HCT116 (cell line): ENCODE results near the gene VAV1. TPM values are rescaled to one million over a fixed set of nuclear protein-coding genes. Genes with fewer than 3 reads are reported as not detected.

Experiments
- ATAC-seq: fragments of 200-7000 bp; cut with Tn5 transposase; 2 replicates; pipeline ENCODE4 v1.9.1; 2020; ENCODE audit warnings: mild to moderate bottlenecking, moderate library complexity
- BruUV-seq: library from RNA; stranded (reverse); fragments of 400-500 nt; replicated peaks from 2 replicates; lab custom pipeline; 2021; lab: Mats Ljungman, UMichigan
- CTCF ChIA-PET: fragments of 300-600 bp; sonication (Branson Sonifier 250); formaldehyde crosslinking; loops from one replicate; lab custom pipeline; 2021; ENCODE audit warnings: antibody characterized with exemption; lab: Charles Lee
- POLR2A ChIA-PET: fragments of 300-600, 350-600 bp; sonication (Branson Sonifier 250); formaldehyde crosslinking; loops from one replicate; lab custom pipeline; 2021; ENCODE audit warnings: antibody characterized with exemption; lab: Charles Lee
- RAD21 ChIA-PET, 2 experiments: fragments of 300-600 bp; sonication (Branson Sonifier 250); formaldehyde crosslinking; loops; one replicate each; lab custom pipeline; 2023; ENCODE audit warnings: low total read pairs in 2 of 2; ENCODE audit not compliant: uncharacterized antibody in 2 of 2, unreplicated experiment in 2 of 2, low non-redundant PET in 1 of 2; lab: Charles Lee
- DNase-seq: peaks from one replicate; pipeline ENCODE4 v3.0.0-alpha.2; 2010; ENCODE audit warnings: low read depth, low spot score
- H2AFZ ChIP-seq: fragments of 200-600 bp; shearing (Covaris generic), sonication (generic); 2 replicates; pipeline ENCODE4 v1.6.1; 2017; ENCODE audit warnings: low read depth, mixed run types, mixed read lengths, antibody characterized with exemption, low read length; ENCODE audit not compliant: poor library complexity, severe bottlenecking
- H3K27ac ChIP-seq: 2 replicates; pipeline ENCODE4 v1.5.1; 2012; ENCODE audit warnings: low read depth, low read length
- H3K27me3 ChIP-seq: fragments of 200-600 bp; sonication (generic); 2 replicates; pipeline ENCODE4 v1.6.1; 2016; ENCODE audit warnings: mixed run types, low read length, mixed read lengths; ENCODE audit not compliant: insufficient read depth
- H3K36me3 ChIP-seq, 2 experiments: fragments of 200-500 bp in 1 of 2; fragments of 200-600 bp in 1 of 2; sonication (Bioruptor generic) in 1 of 2; sonication (generic) in 1 of 2; 2 replicates each; pipeline versions ENCODE4 v1.5.1 to v1.6.1; 2014 to 2016; ENCODE audit warnings: low read length in 2 of 2, inconsistent platforms in 1 of 2, mixed read lengths in 1 of 2, mixed run types in 1 of 2; ENCODE audit not compliant: insufficient read depth in 2 of 2, control insufficient read depth in 1 of 2
- H3K4me1 ChIP-seq, 2 experiments: fragments of 200-600 bp in 1 of 2; sonication (generic) in 1 of 2; 2 replicates each; pipeline versions ENCODE4 v1.5.1 to v1.6.1; 2012 to 2017; ENCODE audit warnings: low read length in 2 of 2, inconsistent platforms in 1 of 2, mild to moderate bottlenecking in 1 of 2, mixed read lengths in 1 of 2, mixed run types in 1 of 2, moderate library complexity in 1 of 2; ENCODE audit not compliant: insufficient read depth in 2 of 2, control insufficient read depth in 1 of 2
- H3K4me2 ChIP-seq: fragments of 200-600 bp; sonication (generic); 2 replicates; pipeline ENCODE4 v1.6.1; 2017; ENCODE audit warnings: mixed run types, low read length, mixed read lengths
- H3K4me3 ChIP-seq, 2 experiments: fragments of 200-600 bp in 1 of 2; sonication (generic) in 1 of 2; replicated peaks in 1 of 2; 2 replicates each; pipeline ENCODE4 v1.5.1; 2011 to 2016; ENCODE audit warnings: low read length in 2 of 2, control low read depth in 1 of 2, low read depth in 1 of 2, mild to moderate bottlenecking in 1 of 2, mixed read lengths in 1 of 2, mixed run types in 1 of 2
- H3K79me2 ChIP-seq: fragments of 200-600 bp; sonication (generic); 2 replicates; pipeline ENCODE4 v1.6.1; 2017; ENCODE audit warnings: mild to moderate bottlenecking, mixed run types, low read length, moderate library complexity, mixed read lengths; ENCODE audit not compliant: insufficient read depth
- H3K9ac ChIP-seq: fragments of 200-600 bp; sonication (generic); 2 replicates; pipeline ENCODE4 v1.6.1; 2016; ENCODE audit warnings: low read length, mixed read lengths
- H3K9me2 ChIP-seq: fragments of 200-600 bp; sonication (generic), shearing (Covaris generic); 2 replicates; pipeline ENCODE4 v1.6.1; 2017; ENCODE audit warnings: mixed run types, mild to moderate bottlenecking, moderate library complexity; ENCODE audit not compliant: insufficient read depth
- H3K9me3 ChIP-seq, 2 experiments: fragments of 200-500 bp in 1 of 2; fragments of 200-600 bp in 1 of 2; sonication (Bioruptor generic) in 1 of 2; sonication (generic) in 1 of 2; 2 replicates each; pipeline ENCODE4 v1.6.1; 2014 to 2017; ENCODE audit warnings: low read length in 2 of 2, mixed read lengths in 2 of 2, inconsistent platforms in 1 of 2, low read depth in 1 of 2, mild to moderate bottlenecking in 1 of 2, mixed run types in 1 of 2, moderate library complexity in 1 of 2; ENCODE audit not compliant: control insufficient read depth in 1 of 2, insufficient read depth in 1 of 2
- H4K20me1 ChIP-seq: fragments of 200-600 bp; sonication (generic), shearing (Covaris generic); 2 replicates; pipeline ENCODE4 v1.6.1; 2017; ENCODE audit warnings: mixed run types, mild to moderate bottlenecking, moderate library complexity; ENCODE audit not compliant: insufficient read depth
- EGR1 ChIP-seq: IDR thresholded peaks from 2 replicates; pipeline ENCODE4 v1.6.1; 2012; ENCODE audit warnings: low read depth
- EZH2 ChIP-seq: fragments of 200-600 bp; sonication (generic); IDR thresholded peaks from 2 replicates; pipeline ENCODE4 v1.6.1; 2017; ENCODE audit warnings: antibody characterized with exemption, mixed run types
- FOSL1 ChIP-seq: IDR thresholded peaks from 2 replicates; pipeline ENCODE4 v1.6.1; 2012; ENCODE audit warnings: low read depth
- RAD21 ChIP-seq: IDR thresholded peaks from 2 replicates; pipeline ENCODE4 v1.6.1; 2012; ENCODE audit warnings: low read depth, mild to moderate bottlenecking
- REST ChIP-seq: IDR thresholded peaks from 2 replicates; pipeline ENCODE4 v1.6.1; 2012; ENCODE audit warnings: low read depth
- intact Hi-C: fragments of 100-400 bp; cut with micrococcal nuclease; formaldehyde crosslinking; loops from 2 replicates; pipeline ENCODE4 v1.10.0; 2022
- total RNA-seq: library from RNA; stranded (reverse); gene quantifications from one replicate; pipeline ENCODE4 v1.2.1, GENCODE V29; 2021; ENCODE audit not compliant: unreplicated experiment
- TF ChIP-seq, protein P1 (sequence below): IDR thresholded peaks from 2 replicates; pipeline ENCODE4 v1.6.1; 2012

Gene VAV1
- total RNA-seq, 1 experiment from 2014 or later = 20.6 TPM

DNA sequence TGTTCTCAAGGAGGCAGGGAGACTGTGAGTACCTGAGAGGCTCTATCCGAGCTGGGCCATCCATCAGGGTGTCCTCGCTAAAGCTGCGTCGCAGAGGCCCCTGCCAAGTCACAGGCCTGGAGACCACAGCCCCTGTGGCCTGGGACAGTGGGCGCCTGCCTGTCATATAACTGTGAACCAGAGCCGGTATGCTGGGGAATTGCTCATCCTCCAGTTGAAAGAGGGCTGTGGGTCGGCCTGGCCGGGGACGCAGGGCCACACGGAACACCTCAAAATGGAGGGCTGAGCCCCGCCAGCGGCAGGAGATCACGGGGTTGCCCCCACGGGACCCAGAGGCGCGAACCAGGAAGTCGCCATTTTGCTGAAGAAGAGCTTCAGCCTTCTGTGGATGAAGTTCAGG is 11.9 kb upstream of the VAV1 start:
- intact Hi-C loops = no loop called here
- no peak for DNase-seq
- Histone ChIP-seq H3K79me2 (peaks cover 53% of the 10 kb centered on the region), H3K36me3 (peaks cover 7 to 29% of the 10 kb centered on the region in 2 experiments; a peak in 2 of 4 replicates), H3K9me2 (no peaks in the 10 kb centered on the region), H2AFZ (no peak overlapping the region), H3K27me3 (no peaks in the 10 kb centered on the region), H3K4me1 (peaks cover 25 to 28% of the 10 kb centered on the region in 2 experiments), H3K4me3 (no peak overlapping the region), H3K27ac (no peak overlapping the region), H3K4me2 (no peak overlapping the region), H4K20me1 (no peaks in the 10 kb centered on the region), H3K9me3 (no peaks in the 10 kb centered on the region), H3K9ac (no peak overlapping the region)
- ATAC-seq = no peak
- BruUV-seq = no TSS peak
- no peak for TF ChIP-seq EGR1
- no peak for TF ChIP-seq EZH2
- TF ChIP-seq, protein P1, sequence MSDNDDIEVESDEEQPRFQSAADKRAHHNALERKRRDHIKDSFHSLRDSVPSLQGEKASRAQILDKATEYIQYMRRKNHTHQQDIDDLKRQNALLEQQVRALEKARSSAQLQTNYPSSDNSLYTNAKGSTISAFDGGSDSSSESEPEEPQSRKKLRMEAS = no peak
- TF ChIP-seq FOSL1 = no peak
- TF ChIP-seq RAD21 = no peak
- no peak for TF ChIP-seq REST
- CTCF ChIA-PET = no interaction called here
- RAD21 ChIA-PET = interaction anchor here in 1 of 2 experiments (0.7 kb wide), 1 partner anchor 12 kb away, joined by 5 read pairs; the partner anchor contains the start of gene VAV1
- POLR2A ChIA-PET = no interaction called here
